ENCODE data around the gene FADS6.
"Not testable (repeated sequence)": the region's sequence is repeated elsewhere in the genome, so short reads cannot be mapped to it uniquely, and the experiment has no call there.

Gene FADS6

DNA sequence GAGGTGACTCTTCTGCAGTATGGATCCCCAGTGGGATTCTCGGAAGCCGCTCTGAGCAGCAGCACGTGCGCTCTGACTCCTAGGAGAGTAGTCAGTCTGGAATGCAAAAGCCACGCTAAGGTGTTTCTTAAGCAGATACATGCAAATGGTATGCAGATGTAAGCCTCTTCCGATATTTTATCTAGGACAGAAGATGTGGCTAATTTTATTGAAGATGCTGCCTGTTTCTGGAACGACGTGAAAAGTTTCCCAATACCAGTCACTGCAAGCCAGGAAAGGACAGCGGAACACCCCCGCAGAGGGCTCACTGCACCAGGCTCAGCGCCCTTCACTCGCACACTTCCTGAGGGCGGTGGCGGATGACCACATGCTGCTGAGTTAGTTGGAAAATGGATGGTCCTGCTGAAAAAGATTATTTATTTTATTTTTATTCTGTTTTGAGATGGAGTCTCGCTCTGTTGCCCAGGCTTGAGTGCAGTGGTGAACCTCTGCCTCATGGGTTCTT lies 10.1 kb downstream of the FADS6 start:
- DNase-seq: no peak

DNA sequence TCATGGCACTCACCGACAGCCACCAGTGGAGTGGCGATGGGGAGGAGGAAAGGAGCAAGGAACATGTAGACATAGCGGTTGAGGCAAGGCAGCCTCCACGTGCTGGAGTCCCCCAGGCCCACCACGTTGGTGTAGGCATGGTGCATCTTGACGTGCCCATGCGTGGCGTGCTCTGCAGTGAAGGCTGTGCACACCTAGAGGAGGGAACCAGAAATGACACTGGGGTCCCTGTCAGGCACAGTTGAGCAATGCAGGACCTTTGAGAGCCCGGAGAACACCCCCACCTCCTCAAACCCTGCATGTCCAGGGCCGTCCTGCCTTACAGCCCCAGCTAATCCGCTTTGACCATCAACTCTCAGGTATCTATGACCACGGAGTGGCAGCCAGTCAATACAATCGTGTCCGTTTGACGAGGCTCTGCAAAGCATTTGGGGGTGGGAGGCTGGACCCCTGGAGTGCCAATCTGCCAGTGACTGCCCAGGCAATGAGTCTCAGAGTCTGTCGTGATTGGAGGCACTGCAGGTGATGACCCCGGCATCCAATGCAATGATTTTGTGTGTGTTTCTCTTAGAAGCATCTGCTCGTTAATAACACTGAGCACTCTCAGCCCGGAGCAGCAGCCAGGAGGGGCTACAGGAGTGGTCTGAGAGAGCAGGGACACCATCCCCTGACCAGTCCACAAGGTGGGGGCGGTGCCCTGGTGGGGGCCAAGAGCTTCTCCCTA lies 10.8 kb downstream of the FADS6 start:
- no peak for DNase-seq

DNA sequence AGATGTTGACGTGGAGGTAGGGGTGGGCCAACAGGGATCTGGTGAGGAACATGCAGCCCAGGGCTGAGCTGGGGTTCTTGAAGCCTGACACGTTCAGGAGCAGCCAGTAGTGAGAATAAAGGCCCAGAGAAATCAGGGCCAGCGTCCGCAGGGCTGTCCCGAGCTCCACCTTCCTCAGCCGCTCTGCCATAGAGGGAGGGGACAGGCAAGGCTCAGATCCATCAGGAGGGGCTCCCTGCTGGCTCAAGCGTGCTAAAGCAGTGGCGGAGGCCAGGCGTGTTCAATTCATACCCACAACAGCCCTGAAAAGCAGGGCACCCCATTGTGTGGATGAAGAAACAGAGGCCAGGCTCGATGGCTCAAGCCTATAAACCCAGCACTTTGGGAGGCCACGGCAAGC lies 12.4 kb downstream of the FADS6 start:
- DNase-seq: no peak

DNA sequence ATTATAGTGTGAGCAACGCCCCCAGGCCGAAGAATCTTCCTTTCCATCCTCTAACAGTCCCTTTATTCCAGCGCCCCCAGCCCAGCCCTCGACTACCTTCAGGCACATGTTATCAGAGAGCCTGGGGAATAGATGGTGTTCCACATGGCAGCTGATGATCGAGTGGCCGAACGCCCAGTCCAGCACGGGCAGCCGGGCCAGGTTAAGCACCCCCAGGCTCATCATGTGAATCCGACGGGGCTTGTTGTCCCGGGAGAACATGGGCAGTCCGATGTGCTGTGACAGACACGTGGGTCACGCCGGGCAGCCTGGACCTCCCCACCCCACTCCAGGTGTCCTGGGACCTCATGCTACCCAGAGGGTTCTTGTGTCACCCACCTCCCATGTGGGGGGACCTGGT lies 14.1 kb downstream of the FADS6 start:
- no peak for DNase-seq

DNA sequence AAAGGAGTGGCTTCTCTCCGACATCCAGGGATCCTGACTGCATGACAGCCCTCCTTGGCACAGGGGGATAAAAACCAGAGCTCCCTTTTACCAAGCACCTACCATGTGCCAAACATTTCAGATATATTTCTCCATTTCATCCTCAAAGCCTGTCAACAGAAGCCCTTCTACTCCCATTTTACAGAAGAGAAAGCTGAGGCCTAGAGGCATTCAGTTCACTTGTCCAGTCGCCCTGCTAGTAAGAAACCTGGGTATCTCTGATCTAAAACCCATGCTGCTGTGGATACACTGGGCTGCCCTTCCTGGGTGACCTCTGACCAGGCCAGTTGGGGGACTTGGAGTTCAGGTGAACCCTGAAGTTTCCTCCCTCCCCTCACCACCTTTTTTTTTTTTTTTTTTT lies 14.8 kb downstream of the FADS6 start:
- no peak for DNase-seq

DNA sequence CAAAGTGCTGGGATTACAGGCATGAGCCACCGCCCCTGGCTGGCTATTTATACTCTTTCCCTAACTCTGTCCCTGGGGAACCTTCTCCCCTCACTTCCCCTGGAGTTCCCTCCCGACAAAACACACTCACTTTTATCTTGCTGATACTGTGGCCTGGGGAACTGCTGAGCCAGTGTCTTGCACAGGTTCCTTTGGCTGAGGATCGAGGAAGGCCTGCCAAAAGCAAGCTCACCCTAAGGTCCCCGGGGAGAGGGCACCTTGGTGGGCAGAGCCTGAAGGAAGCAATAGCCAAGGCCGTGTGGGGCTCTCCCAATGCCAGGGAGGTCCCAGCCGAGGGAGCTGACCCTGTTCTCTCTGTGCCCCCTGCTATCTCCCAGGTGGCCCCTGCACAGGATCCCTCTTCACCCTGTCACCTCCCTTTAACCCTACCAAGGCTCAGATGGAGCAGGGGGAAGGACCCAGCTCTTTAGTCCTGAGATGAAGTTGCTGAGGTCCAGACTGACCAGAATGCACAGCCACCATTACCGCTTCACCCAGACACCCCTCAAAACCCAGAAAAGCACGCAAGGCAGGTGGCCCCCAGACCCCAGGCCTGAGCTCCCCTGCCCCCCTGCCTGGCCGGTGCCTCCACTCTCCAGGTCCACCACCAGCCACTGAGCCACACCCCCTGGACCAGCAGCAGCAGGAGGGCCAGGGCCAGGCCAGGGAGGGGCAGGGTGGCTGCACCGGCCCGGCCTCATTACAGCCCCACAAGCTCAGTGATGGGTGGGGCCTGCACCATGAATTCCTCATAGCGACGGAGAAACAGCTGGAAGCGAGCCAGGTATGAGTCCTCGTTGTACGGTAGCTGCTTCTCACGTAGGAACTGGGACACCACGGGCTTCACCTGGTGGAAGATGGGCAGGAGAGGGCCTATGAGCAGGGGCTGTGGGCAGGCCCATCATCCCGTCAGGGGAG lies 15.6 kb downstream of the FADS6 start:
- DNase-seq: no peak

DNA sequence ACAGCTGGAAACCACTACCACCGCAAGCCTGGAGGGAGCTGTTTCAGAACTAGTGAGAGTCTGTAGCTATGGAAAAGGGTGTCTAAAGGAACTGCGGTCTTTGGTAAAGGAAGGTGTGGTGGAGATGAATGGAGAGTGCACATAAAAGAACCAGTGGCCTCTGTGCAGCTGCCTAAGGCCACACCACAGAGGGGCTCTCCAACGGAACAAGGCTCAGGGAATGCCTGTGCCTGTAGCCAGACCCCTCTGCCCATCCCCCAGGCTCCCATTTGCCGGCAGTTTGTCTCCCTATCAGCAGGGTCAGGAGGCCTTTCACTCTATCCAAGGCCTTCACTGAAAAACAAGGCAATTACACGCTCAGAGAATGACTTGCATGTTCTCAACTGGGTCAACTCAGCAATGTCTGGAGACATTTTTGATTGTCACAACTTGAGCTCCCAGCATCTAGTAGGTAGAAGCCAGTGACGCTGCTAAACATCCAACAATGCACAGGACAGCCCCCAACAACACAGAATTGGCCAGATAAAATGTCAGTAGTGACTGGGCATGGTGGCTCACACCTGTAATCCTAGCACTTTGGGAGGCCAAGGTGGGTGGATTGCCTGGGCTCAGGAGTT lies 17.3 kb downstream of the FADS6 start:
- DNase-seq: no peak

DNA sequence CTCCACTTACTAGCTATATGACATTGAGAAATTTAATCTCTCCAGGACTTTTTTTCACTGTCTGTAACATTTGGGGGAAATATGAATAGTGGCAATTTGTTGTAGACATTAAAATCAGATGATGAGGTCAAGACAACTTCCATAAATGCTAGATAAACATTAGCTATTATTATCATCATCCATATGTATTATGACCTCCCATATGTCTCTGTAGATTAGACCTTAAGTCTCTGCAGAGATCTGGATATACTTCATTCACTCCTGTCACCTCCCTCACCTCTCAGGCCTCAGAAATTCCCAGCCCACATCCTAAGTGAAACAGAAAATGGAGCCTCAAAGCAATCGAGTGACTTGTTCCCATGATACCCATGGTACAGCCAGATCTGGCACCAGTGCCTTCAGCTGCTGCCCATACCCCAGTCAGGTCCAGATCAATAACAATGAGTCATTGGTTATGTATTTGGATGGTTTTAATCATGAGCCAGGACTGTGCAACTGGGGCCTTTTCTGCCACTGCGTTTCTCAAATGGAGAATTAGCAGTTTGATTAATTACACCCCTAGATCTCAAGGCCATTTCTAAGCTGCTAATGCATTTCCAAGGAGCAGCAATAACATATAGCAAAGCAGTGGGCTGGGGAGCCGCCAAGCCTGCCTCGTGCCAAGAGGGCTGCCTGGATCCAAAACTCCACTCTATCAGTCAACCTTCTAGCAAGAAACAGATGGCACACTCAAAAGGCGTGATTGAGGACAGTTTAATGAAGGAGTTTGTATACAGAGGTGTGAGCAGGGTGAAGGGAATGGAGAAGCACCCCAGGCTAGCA lies 18.1 kb downstream of the FADS6 start:
- no peak for DNase-seq

DNA sequence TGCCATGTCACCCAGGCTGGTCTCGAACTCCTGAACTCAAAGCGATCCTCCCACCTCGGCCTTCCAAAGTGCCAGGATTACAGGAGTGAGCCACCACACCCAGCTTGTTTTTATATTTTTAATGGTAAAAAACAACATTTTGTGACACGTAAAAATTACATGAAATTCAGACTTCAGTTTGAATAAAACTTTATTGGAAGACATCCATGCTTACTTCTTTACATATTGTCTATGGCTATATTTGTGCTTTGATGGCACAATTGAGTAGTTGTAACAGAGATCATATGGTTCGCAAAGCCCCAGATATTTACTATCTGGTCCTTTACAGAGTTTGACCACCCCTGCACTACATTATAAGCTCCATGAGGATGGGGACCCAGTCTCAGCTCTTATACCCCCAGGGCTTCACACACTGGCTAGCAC lies 18.8 kb downstream of the FADS6 start:
- no peak for DNase-seq

DNA sequence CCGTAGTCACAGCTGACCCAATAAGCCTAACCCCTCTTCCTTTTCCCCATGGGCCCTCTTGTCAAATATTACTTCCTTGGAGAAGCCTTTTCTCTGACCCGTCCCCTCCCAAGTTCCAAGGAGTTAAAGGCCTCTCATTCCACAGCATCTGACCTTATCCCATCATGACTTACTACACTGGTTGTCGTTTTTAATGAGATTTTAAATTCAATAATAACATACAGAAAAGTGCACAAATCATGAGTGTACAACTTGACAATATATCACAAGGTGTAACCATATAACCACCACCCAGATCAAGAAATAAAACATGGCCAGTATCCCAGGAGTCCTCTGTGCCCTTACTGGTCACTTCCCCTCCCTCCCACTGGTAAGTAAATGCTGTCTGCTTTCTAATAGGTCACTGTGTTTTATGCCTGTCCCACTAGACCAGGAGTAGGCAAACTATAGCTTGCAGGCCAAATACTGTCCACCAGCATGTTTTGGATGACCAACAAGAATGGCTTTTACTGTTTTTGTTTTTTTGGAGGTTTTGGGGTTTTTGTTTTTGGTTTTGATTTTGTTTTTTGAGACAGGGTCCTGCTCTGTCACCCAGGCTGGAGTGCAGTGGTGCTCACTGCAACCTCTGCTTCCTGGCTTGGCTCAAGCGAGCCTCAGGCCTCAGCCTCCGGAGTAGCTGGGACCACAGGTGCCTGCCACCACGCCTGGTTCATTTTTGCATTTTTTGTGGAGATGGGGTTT lies 19.4 kb downstream of the FADS6 start:
- DNase-seq: peak; percentile 48

DNA sequence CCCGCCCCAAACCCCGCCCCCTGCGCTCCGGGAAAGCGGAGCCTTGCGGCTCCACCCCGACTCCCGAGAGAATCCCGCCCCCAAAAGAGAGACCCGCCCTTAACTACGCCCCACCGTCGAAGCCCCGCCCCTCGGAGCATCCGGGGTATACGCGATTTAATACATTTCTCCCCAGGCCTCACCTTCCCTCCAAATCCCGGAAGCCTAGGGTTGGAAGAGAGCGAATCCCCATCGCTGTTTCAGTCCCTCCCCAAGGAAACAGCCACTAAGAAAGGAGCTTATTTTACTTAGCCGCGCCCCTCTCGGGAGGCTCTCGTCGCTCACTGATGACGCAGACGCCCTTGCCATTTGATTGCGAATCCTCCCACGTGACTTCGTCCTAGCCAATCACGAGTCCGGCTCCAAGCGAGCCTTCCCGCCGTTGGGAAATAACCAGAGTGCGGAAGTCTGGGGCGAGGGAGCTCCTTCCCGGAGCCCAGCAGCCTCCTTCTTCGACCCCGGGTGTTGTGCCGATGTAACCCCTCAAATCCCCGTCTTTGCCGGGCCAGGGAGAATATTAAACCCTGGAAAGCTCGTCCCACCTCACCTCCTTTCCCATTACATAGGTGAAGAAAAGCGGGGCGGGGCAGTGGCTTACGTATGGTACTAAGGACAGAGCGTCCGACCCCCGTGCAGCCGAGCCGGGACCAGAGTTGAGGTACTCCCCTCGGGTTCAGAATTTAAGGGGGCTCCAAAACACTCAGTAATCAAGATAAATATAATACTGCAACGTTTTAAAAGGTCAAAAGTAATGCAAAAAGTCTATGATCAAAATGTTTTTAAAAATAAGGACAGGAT lies 20.2 kb downstream of the FADS6 start:
- peak; percentile 100 for DNase-seq

DNA sequence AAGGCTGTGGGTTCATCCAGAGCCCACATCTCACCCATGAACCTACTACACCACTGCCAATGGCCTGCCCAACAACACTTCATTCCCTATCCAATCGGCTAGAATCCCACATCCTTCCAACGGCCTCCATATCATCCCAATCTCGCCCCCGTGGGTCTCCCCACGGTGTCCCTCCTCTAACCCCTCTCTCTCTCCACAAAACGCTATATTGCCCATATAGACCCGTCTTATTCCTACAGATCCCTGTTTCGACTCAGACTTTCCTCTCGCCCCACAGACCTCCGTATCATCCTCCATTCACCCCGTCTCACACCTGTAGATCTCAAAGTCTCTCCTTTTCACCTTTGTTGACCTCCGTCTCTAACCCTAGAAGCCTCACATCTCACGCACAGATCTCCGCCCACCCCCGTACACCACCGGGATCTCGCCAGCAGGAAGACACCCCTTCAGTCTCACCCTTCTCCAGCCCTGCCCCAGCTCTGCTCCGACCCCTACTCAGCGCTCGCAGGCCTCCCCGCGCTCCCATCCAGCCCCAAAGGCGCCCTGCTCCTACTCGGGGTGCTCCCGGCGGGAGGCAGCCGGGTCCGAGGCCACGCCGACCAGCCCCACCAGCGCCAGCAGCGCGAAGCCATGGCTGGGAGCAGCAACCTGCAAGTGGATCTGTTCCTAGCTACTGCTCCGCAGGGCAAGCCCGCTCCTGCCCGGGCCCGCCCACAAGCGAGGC lies 21.0 kb downstream of the FADS6 start, which contains the start of gene FDXR:
FDXR (minus strand) TSS at position 682 of the 724 bp plus-strand sequence; CDS start at position 632, 50 bp downstream.
- DNase-seq: no peak

DNA sequence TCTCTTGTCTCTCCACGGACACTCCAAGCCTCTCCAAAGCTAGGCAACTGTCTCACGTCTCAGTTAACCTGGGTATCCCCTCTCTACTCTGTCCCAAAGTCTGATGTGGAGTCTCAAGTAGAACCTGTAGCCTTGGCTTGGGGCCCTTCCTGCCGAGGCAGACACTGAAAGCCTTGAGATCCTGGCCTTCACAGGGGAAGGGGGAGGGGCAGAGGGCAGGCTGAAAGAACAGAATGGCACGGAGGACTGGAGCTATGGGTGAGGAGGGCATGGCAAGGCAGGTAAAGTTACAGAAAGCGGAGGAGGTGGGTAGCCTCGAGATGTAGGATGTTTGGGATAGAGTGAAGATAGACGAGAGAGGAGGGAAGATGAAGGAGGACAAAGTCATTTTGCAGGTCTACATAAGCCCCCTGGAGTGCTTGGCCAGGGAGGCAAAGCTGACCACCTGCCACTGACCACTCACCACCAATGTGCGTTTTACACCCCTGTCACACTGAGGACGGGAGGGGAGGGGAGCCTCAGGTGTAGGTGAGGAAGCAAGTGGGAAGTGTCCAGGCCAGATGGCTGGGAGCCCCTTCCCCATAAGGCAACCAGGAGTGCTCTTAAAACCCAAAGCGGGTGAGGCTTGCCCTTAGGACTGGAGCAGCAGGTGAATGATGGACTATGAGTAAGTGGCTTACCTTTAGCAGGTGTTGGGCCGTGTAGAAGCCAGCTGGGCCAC lies 21.9 kb downstream of the FADS6 start:
- no peak for DNase-seq

DNA sequence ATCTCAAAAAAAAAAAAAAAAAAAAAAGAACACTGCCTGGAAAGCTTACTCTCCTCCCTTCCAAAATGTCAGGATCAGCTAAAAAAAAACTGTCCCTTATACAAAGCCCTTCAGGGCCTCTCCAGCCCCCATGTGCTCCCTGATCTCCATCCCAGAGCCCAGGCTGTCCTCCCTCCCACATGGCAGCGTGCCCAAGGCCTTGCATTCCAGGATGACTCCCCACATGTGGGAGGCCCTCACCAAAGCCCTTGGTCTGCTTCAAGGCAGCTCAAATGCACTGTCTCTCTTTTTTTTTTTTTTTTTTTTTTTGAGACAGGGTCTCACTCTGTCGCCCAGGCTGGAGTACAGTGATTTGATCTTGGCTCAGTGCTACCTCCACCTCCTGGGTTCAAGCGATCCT lies 22.9 kb downstream of the FADS6 start:
- DNase-seq: no peak

DNA sequence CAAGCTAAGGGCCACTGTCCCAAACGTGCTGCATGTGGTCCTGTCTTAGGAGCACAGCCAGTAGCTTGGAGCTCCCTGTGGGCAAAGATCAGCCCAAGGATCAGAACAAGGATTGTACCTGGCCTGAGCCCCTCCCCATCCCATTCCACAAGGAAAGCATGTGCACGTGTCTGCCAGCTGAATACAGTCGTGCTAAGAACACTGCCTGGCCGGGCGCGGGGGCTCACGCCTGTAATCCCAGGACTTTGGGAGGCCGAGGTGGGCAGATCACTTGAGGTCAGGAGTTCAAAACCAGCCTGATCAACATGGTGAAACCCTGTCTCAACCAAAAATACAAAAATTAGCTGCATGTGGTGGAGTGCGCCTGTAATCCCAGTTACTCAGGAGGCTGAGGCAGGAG lies 23.4 kb downstream of the FADS6 start:
- DNase-seq: not testable (repeated sequence)

DNA sequence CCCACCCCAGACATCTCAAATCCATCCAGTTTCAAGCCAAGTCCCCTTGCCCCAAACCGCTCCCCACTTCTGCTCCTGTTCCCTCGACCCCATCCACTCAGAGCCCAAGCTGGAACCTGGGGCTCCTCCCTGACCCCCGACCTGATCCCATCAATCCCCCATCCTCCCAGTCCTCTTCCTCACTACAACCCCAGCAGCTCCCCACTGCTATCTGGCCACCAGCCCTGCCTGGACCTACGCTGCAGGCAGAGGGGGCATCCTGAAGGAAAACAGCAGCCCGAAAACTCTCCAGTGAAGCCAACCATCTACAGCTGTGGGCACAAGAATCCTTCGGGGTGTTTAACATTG lies 24.6 kb downstream of the FADS6 start:
- no peak for DNase-seq

DNA sequence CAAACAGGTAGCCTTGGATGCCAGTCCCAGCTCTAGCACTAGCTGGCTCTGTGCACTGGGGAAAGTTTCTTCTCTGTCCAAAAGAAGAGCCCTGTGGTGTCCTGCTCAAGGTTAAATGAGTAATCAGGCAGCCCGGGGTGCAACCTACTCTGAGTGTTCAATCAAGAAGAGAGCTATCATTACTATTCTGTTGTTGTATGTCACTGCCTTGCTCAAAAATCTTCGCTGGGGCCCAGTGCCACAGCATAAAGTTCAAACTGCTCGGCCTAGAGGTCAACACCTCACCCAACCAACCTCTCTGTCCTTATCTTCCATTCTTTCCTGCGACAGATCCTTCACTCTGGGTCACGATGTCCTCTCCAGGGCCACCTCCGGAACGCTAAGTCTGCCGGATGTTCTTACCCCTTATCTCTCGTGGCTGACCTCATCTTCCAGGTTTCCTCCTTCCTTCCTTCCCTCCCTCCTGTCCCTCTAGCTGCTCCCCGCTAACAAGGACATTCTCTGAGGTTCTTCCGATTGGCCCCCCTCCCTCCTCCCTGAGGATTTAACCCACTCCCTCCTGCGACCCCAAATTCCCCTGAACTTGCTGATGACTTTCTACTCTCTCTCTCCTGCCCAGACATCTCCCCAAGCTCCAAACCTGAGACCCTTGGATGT lies 25.1 kb downstream of the FADS6 start:
- DNase-seq: no peak

DNA sequence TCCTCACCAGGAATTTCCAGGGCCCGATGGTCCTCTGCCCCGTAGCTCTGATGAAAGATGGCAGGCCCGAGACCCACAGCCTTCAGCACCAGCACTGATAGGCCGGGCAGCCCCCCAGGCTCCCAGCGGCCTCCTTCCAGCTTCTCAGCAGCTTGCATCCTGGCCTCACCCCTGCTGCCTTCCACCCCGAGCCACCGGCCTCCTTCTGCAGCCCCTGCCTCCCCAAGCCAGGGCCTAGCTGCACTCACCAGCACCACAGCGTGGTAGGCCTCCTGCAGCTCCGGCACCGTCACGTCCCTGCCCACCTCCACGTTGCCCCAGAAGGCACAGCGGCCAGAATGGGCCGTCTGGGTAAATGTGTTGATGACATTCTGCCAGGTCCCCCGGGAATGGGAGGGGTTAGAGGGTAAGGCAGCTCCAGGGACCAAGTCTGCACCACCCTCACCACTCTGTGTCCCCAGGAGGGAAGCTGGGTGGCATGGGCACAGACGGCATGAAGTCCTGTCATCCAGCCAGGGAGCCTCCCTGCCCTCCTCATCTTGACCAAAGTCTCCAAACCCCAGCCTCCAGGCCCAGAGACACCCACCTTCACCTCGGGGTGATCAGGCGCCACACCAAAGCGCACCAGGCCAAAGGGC lies 27.1 kb downstream of the FADS6 start:
- DNase-seq: no peak

All from SHP77 treated with DMSO at 0.1 percent for 48 hours (cell line).